Hepatocyte (in vitro differentiated cells): ENCODE results near the gene NBEAL1. TPM values are rescaled to one million over a fixed set of nuclear protein-coding genes. Genes with fewer than 3 reads are reported as not detected.

Experiments
- DNase-seq: peaks from one replicate; pipeline ENCODE4 v3.0.0-alpha.2; 2016; ENCODE audit warnings: low spot score
- H2AFZ ChIP-seq: fragments of 200-600 bp; sonication (generic); 2 replicates; pipeline ENCODE4 v1.6.0; 2016; ENCODE audit warnings: antibody characterized with exemption, mild to moderate bottlenecking
- H3K27ac ChIP-seq: fragments of 200-600 bp; sonication (generic); 2 replicates; pipeline ENCODE4 v1.5.1; 2016; ENCODE audit warnings: mild to moderate bottlenecking
- H3K27me3 ChIP-seq: fragments of 200-600 bp; sonication (generic); 2 replicates; pipeline ENCODE4 v1.6.1; 2016
- H3K36me3 ChIP-seq: fragments of 200-600 bp; sonication (generic); replicated peaks from 2 replicates; pipeline ENCODE4 v1.5.1; 2016; ENCODE audit warnings: low read depth; ENCODE audit not compliant: insufficient read depth
- H3K4me1 ChIP-seq: fragments of 200-600 bp; sonication (generic); 2 replicates; pipeline ENCODE4 v1.5.1; 2016; ENCODE audit warnings: mild to moderate bottlenecking, moderate library complexity; ENCODE audit not compliant: insufficient read depth
- H3K4me2 ChIP-seq: fragments of 200-600 bp; sonication (generic); 2 replicates; pipeline ENCODE4 v1.6.0; 2016
- H3K4me3 ChIP-seq: fragments of 200-600 bp; sonication (generic); 2 replicates; pipeline ENCODE4 v1.5.1; 2016; ENCODE audit warnings: mild to moderate bottlenecking
- H3K79me2 ChIP-seq: fragments of 200-600 bp; sonication (generic); 2 replicates; pipeline ENCODE4 v1.6.0; 2017; ENCODE audit warnings: mild to moderate bottlenecking
- H3K9me2 ChIP-seq: fragments of 200-600 bp; sonication (generic); replicated peaks from 2 replicates; pipeline ENCODE4 v1.6.0; 2017; ENCODE audit warnings: mild to moderate bottlenecking; ENCODE audit not compliant: insufficient read depth
- H3K9me3 ChIP-seq: fragments of 200-600 bp; sonication (generic); 2 replicates; pipeline ENCODE4 v1.5.1; 2016; ENCODE audit warnings: low read depth, mild to moderate bottlenecking
- H4K20me1 ChIP-seq: fragments of 200-600 bp; sonication (generic); 2 replicates; pipeline ENCODE4 v1.6.0; 2016; ENCODE audit warnings: mild to moderate bottlenecking; ENCODE audit not compliant: insufficient read depth, poor library complexity, severe bottlenecking
- EZH2 ChIP-seq: fragments of 200-600 bp; sonication (generic); IDR thresholded peaks from 2 replicates; pipeline ENCODE4 v1.6.1; 2016; ENCODE audit warnings: antibody characterized with exemption, mild to moderate bottlenecking, borderline replicate concordance
- EZH2phosphoT487 ChIP-seq: fragments of 200-600 bp; sonication (generic); IDR thresholded peaks from one replicate; pipeline ENCODE4 v1.6.1; 2018; ENCODE audit warnings: antibody characterized with exemption, mild to moderate bottlenecking, low read depth, moderate library complexity; ENCODE audit not compliant: unreplicated experiment, severe bottlenecking
- WGBS: methylation state at CpG from one replicate; pipeline ENCODE4 v1.1.6; 2016; ENCODE audit warnings: low lambda C conversion rate; ENCODE audit errors: missing lambda C conversion rate; 5-methylcytosine and 5-hydroxymethylcytosine counted together
- polyA plus RNA-seq: library from polyadenylated mRNA; unstranded; fragments of >200 nt; fragmentation: Nextera tagmentation; extraction: Ambion mirVana; gene quantifications from 2 replicates; pipeline ENCODE4 v1.2.1, GENCODE V29; 2016
- total RNA-seq: library from RNA; depleted of rRNA; stranded (reverse); fragments of >200 nt; gene quantifications from 2 replicates; pipeline ENCODE4 v1.2.3, GENCODE V29; 2014
- TF ChIP-seq, protein P1 (sequence below): fragments of 200-600 bp; sonication (generic); IDR thresholded peaks from 2 replicates; pipeline ENCODE4 v1.5.1; 2016; ENCODE audit warnings: antibody characterized with exemption, mild to moderate bottlenecking; ENCODE audit not compliant: poor library complexity

The NBEAL1 gene
- total and polyA plus RNA-seq, 2 experiments from 2014 or later = 22.2 to 57.0 TPM

- H3K9me2 ChIP-seq = no peaks in the 10 kb centered on the region
- no peak for DNase-seq
- H3K79me2 ChIP-seq = peaks cover 7% of the 10 kb centered on the region
- no peak overlapping the region for H3K4me2 ChIP-seq
- H3K9me3 ChIP-seq = no peaks in the 10 kb centered on the region
- H4K20me1 ChIP-seq = no peaks in the 10 kb centered on the region
- H3K4me3 ChIP-seq = no peak overlapping the region
- H3K27ac ChIP-seq = no peak overlapping the region
- no peaks in the 10 kb centered on the region for H3K27me3 ChIP-seq
- 100% methylated on average over 1 of the region's 1 CpG for WGBS
- H2AFZ ChIP-seq = no peak overlapping the region
- no peak for TF ChIP-seq EZH2phosphoT487
- no peak for TF ChIP-seq EZH2
- TF ChIP-seq, protein P1, sequence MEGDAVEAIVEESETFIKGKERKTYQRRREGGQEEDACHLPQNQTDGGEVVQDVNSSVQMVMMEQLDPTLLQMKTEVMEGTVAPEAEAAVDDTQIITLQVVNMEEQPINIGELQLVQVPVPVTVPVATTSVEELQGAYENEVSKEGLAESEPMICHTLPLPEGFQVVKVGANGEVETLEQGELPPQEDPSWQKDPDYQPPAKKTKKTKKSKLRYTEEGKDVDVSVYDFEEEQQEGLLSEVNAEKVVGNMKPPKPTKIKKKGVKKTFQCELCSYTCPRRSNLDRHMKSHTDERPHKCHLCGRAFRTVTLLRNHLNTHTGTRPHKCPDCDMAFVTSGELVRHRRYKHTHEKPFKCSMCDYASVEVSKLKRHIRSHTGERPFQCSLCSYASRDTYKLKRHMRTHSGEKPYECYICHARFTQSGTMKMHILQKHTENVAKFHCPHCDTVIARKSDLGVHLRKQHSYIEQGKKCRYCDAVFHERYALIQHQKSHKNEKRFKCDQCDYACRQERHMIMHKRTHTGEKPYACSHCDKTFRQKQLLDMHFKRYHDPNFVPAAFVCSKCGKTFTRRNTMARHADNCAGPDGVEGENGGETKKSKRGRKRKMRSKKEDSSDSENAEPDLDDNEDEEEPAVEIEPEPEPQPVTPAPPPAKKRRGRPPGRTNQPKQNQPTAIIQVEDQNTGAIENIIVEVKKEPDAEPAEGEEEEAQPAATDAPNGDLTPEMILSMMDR = no peak
- H3K36me3 ChIP-seq = no peaks in the 10 kb centered on the region
- H3K4me1 ChIP-seq = peaks cover 9% of the 10 kb centered on the region
Observed at GRCh38 chr2:203045867-203046266, 31.2 kb downstream of the NBEAL1 start.

GRCh38 chr2:203052539-203052938 lies 37.9 kb downstream of the NBEAL1 start:
- 96% methylated on average over 3 of the region's 3 CpGs for WGBS
- no peaks in the 10 kb centered on the region for H3K36me3 ChIP-seq
- H3K4me3 ChIP-seq = no peak overlapping the region
- no peaks in the 10 kb centered on the region for H3K27me3 ChIP-seq
- H3K79me2 ChIP-seq = no peaks in the 10 kb centered on the region
- no peaks in the 10 kb centered on the region for H3K4me1 ChIP-seq
- no peaks in the 10 kb centered on the region for H4K20me1 ChIP-seq
- H3K9me3 ChIP-seq = no peaks in the 10 kb centered on the region
- TF ChIP-seq, protein P1 = no peak
- no peak for TF ChIP-seq EZH2phosphoT487
- TF ChIP-seq EZH2 = no peak
- DNase-seq = no peak
- no peak overlapping the region for H2AFZ ChIP-seq
- H3K9me2 ChIP-seq = no peaks in the 10 kb centered on the region
- no peak overlapping the region for H3K27ac ChIP-seq
- no peak overlapping the region for H3K4me2 ChIP-seq

DNA sequence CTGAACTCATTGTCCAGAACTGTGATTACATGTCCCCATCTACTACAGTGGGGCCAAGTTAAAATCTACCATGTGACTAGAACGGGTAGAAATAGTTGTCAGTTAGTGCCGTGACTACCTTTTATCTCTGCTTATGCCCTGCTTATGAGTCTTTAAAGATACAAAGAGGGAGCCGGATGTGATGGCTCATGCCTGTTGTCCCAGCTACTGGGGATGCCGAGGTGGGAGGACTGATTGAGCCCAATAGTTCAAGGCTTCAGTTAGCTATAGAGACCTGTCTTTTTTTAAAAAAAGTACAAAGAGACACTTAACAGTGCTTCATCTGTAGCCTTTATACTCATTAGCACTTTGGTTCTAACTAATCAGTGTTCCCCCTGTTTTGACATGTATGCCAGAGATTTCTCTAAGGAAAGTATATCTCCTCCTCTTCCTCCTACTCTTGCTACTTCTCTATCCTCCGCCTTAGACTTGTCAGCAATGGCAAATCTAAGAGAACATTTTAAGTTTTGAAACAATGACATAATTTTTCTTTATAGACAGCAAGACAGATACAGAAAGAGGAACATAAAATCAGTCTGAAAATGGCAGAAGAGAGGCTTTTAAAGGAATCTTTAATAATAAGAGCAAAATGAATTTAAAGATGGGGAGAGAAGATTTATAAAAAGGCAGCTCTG lies 45.0 kb downstream of the NBEAL1 start:
- H2AFZ ChIP-seq = no peak overlapping the region
- H3K79me2 ChIP-seq = no peaks in the 10 kb centered on the region
- H3K9me2 ChIP-seq = no peaks in the 10 kb centered on the region
- no peak for TF ChIP-seq EZH2
- TF ChIP-seq, protein P1 = no peak
- TF ChIP-seq EZH2phosphoT487 = no peak
- no peak overlapping the region for H3K4me3 ChIP-seq
- H3K27me3 ChIP-seq = no peaks in the 10 kb centered on the region
- H3K4me1 ChIP-seq = no peaks in the 10 kb centered on the region
- H3K9me3 ChIP-seq = no peaks in the 10 kb centered on the region
- no peak overlapping the region for H3K4me2 ChIP-seq
- DNase-seq = no peak
- 89% methylated on average over 5 of the region's 5 CpGs for WGBS
- H3K36me3 ChIP-seq = no peaks in the 10 kb centered on the region
- no peaks in the 10 kb centered on the region for H4K20me1 ChIP-seq
- no peak overlapping the region for H3K27ac ChIP-seq
